Dermis blood vessel endothelial cell (primary cell): ENCODE measurements around the gene PAOX. TPM values are rescaled to one million over a fixed set of nuclear protein-coding genes. Genes with fewer than 3 reads are reported as not detected.
"Not testable (repeated sequence)": the region's sequence is repeated elsewhere in the genome, so short reads cannot be mapped to it uniquely, and the experiment has no call there.

ENCODE experiments used
- DNase-seq: peaks from one replicate; pipeline ENCODE4 v3.0.0; 2010
- total RNA-seq: library from RNA; depleted of rRNA; stranded (reverse); fragments of >200 nt; gene quantifications from 2 replicates; pipeline ENCODE4 v1.2.3, GENCODE V29; 2014

The PAOX gene
- total RNA-seq, 1 donor from 2014 or later, result 17.7 TPM

GRCh38 chr10:133411523-133412380, 32.7 kb downstream of the PAOX start:
- DNase-seq, result no peak

GRCh38 chr10:133412381-133412711, 33.3 kb downstream of the PAOX start:
- DNase-seq, result no peak

DNA sequence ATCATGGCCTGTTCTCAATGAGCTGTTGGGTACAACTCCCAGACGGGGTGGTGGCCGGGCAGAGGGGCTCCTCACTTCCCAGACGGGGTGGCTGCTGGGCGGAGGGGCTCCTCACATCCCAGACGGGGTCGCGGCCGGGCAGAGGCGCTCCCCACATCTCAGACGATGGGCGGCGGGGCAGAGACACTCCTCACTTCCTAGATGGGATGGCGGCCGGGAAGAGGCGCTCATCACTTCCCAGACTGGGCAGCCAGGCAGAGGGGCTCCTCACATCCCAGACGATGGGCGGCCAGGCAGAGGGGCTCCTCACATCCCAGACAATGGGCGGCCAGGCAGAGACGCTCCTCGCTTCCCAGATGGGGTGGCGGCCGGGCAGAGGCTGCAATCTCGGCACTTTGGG, 35.3 kb downstream of the PAOX start:
- not testable (repeated sequence) for DNase-seq

DNA sequence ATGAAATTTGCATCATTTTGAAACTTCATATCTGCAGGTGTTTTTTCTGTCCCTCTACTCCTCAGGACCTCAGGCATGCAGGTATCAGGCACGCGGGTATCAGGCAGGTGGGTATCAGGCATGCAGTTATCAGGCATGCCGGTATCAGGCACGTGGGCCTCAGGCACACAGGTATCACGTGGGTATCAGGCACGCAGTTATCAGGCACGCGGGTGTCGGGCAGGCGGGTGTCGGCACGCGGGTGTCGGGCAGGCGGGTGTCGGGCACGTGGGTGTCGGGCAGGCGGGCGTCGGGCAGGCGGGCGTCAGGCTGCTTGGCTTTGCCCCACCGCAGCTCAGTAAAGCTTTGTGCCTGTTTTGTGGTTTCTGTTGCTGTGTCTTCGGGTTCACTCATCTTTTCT, 36.7 kb downstream of the PAOX start:
- DNase-seq, result no peak

- DNase-seq, result no peak
Measured at GRCh38 chr10:133418289-133418993, 39.4 kb downstream of the PAOX start.

GRCh38 chr10:133419211-133419950, 40.3 kb downstream of the PAOX start:
- no peak for DNase-seq

GRCh38 chr10:133420028-133420427, 41.0 kb downstream of the PAOX start:
- DNase-seq, result no peak

DNA sequence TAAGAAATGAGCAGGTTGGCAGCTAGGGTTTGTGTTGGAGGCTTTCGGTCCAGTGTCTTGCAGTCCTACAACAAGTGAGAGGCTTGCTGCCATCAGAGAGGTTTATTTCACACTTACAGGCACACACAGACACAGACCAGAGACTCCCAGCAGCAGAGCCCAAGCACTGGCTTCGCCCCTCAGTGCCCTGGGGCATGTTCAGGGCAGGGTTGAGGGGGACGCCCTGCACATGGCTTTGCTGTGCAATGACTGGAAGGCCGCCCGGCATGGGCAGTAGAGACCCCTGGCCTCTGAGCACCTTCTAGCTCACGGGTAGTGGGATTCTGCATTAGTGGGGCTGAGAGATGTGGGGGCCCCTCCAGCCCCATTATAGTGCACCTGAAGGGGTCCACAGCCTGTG, 41.5 kb downstream of the PAOX start:
- no peak for DNase-seq

- DNase-seq, result no peak
Measured at GRCh38 chr10:133421336-133422222, 42.5 kb downstream of the PAOX start.

DNA sequence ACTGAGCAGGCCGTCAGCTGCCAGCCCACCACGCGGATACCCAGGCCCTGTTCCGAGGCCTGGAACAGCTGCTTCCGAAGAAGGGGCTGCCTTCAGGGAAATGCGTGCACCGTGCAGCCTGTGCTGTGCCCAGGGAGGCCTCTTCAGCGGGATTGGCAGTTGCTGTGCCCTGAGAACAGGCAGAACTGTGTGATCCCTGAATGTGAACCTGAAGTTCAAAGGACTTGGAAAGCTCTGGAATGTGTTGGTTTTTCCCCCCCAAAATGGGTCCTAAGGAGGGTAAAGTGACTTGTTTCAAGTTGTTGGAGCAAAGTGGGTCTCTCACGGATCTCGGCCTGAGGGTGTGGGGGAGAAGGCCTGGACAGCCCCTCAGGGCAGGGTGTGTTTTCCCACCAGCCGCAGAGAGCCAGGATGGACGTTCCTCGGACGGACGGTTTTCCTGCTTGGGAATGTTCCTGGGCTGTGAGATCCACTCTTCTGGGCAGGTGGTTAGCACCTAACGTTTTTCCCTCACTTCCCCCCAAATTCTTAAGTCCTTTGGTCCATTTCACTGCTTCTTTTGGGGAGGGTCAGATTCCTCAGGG, 43.3 kb downstream of the PAOX start:
- DNase-seq, result no peak

DNA sequence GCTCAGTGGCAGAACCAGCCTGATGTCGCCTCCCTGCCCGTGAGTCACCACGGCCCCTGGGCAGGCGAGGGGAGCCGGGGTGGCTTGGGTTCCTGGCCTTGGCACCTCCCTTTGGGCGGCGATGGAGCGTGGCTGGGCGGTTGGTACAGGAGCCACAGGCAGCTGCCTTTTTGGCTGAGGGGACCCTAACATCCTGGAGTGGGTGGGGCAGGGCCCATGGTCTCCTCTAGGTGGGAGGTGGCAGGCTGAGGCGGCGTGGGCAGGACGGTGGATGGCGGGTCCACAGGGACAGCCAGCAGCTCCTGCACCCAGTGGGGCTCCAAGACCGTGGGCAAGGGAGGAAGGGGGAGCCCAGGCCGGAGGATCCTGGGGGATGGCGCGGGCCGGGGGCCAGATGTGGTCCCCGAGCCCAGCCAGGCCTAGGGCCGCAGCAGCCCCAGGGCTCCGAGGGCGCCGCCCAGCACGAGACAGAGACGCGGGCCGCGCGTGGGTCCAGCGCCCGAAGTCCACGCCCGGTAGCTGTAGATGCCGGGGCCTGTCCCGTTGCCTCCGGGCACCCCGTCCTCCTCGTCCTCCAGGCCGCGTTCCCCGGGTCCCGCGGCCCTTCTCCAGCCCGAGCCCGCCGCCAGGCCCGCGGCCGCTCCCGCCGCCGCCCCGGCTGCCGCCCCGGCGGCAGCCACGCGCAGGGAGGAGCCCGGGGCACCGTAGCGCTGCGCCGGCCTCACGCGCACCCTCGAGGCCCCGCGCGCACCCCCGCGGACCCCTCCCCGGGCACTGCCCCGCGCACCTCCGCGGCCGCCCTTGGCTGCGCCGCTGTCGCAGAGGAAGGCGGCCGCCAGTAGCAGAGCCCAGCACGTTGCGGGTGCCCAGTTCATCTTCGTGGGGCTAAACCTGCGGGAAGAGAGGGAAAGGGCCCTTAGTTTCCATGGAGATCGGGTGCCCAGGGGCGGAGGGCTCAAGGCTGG, 44.0 kb downstream of the PAOX start:
- DNase-seq, result no peak

DNA sequence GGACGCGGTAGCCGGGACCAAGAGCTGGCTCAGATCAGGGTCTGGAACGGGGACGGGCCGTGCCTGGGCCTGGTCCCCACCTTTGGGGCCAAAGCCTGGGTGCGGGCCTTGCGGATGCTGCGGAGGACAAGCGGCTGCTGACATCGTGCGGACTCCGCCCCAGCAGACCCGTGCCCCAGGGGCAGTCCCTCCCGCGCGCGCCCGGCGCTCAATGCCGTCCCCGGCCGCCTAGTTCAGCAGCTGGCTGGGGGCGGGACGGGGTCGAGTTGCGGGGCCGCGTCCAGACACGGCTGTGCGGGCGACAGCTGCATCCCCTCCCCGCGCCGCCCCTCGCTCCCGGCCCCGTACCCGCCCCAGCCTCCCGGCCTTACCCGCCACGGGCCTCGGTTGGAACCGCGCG, 45.0 kb downstream of the PAOX start:
- DNase-seq, result not testable (repeated sequence)

- DNase-seq, result not testable (repeated sequence)
Measured at GRCh38 chr10:133424601-133425000, 45.5 kb downstream of the PAOX start, which contains the start of gene SPRN. SPRN (minus strand) TSS chr10:133424625; CDS start chr10:133423681, 944 bp downstream.

DNA sequence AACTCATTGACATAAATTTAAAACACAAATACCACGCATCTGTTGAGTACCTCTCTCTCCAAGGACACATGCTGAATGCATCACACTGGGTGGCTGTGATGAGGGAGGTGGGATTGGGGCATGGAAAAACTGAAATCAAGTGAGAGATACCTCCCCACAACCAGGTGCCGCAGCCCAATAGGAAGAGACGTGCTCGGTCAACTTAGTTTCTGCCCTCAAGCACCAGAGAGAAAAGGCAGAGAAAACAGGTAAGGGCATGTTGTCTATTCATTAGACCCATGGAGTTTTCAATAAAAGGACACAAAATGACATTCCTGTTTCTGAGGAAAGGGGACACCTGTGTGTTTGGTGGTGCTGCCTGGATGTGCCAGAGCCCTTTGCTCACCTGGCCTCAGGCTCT, 50.5 kb downstream of the PAOX start:
- not testable (repeated sequence) for DNase-seq

DNA sequence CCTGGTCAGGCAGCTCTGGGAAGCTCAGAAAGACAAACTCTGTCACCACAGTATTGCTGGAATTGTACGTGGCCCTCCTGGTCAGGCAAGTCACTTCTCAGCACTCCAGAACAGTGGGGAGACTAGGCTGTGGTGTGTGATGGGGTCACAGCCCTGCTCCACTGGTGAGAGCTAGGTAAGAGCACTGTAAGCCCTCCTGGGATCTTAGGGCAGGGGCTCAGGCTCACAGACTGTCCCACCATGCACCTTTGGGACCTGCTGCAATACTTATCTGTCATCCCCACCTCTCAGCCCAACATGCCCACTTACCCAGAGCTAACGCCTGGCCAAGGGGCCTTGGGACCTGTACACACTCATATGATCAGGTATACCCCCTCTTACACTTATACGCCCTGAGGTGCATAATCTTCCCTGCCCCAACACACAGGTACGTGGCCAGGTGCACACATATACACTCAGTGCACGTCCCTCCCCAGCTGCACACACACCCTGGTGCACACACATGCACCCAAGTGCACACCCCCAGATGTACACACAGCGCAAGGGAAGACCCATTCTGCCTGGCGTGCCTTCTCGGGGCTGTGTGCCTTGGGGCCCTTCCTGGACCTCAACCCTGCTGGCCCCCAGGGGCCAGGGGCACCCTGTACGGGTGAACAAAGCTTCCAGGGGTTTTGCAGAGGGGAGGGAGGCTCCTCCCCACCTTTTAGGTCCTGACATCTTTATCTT, 53.0 kb downstream of the PAOX start:
- not testable (repeated sequence) for DNase-seq

- DNase-seq, result not testable (repeated sequence)
Measured at GRCh38 chr10:133432789-133433188, 53.7 kb downstream of the PAOX start.

GRCh38 chr10:133438711-133439273, 59.7 kb downstream of the PAOX start:
- peak; percentile 44 for DNase-seq

GRCh38 chr10:133439517-133440461, 60.7 kb downstream of the PAOX start:
- DNase-seq, result no peak
